Caco-2 (cell line): ENCODE measurements around the gene BBX. TPM values are rescaled to one million over a fixed set of nuclear protein-coding genes. Genes with fewer than 3 reads are reported as not detected.

ENCODE experiments used
- BruUV-seq: library from RNA; stranded (reverse); fragments of 400-500 nt; replicated peaks from 2 replicates; lab custom pipeline; 2021; lab: Mats Ljungman, UMichigan
- CTCF ChIA-PET: fragments of 300-600 bp; sonication (Branson Sonifier 250); formaldehyde crosslinking; loops from one replicate; lab custom pipeline; 2022; ENCODE audit warnings: antibody characterized with exemption; lab: Charles Lee
- POLR2A ChIA-PET: fragments of 300-600 bp; sonication (Branson Sonifier 250); formaldehyde crosslinking; loops from one replicate; lab custom pipeline; 2022; ENCODE audit warnings: antibody characterized with exemption; lab: Charles Lee
- DNase-seq, 2 experiments: peaks; one replicate each; pipeline versions ENCODE4 v3.0.0 to v3.0.0-alpha.2; 2020 to 2022
- H3K27me3 ChIP-seq: replicated peaks from 2 replicates; pipeline ENCODE4 v1.6.0; 2011; ENCODE audit warnings: low read length; ENCODE audit not compliant: control insufficient read depth, insufficient read depth
- H3K36me3 ChIP-seq: 2 replicates; pipeline ENCODE4 v1.5.1; 2011; ENCODE audit warnings: low read length; ENCODE audit not compliant: control insufficient read depth, insufficient read depth
- H3K4me1 ChIP-seq: fragments of 250-450 bp; sonication (Bioruptor Pico); 2 replicates; pipeline ENCODE4 v1.5.1; 2020; ENCODE audit warnings: mild to moderate bottlenecking
- H3K4me3 ChIP-seq: 2 replicates; pipeline ENCODE4 v1.5.1; 2011; ENCODE audit warnings: low read depth, mild to moderate bottlenecking, control low read depth, low read length
- H3K9me3 ChIP-seq: fragments of 250-450 bp; sonication (Bioruptor Pico); 2 replicates; pipeline ENCODE4 v1.5.1; 2020; ENCODE audit warnings: mild to moderate bottlenecking, moderate library complexity
- H3K27ac Mint-ChIP-seq: one replicate; pipeline ENCODE4 v1.8.0; 2022; ENCODE audit warnings: mixed read lengths; ENCODE audit not compliant: unreplicated experiment
- H3K27me3 Mint-ChIP-seq: one replicate; pipeline ENCODE4 v1.8.0; 2022; ENCODE audit warnings: mixed read lengths; ENCODE audit not compliant: insufficient read depth, unreplicated experiment
- H3K36me3 Mint-ChIP-seq: one replicate; pipeline ENCODE4 v1.8.0; 2022; ENCODE audit warnings: mild to moderate bottlenecking, mixed read lengths; ENCODE audit not compliant: insufficient read depth, unreplicated experiment
- H3K4me1 Mint-ChIP-seq: one replicate; pipeline ENCODE4 v1.8.0; 2022; ENCODE audit warnings: low read depth, mixed read lengths; ENCODE audit not compliant: unreplicated experiment
- H3K4me3 Mint-ChIP-seq: one replicate; pipeline ENCODE4 v1.8.0; 2022; ENCODE audit warnings: mild to moderate bottlenecking, moderate library complexity, mixed read lengths; ENCODE audit not compliant: unreplicated experiment
- H3K9me3 Mint-ChIP-seq: one replicate; pipeline ENCODE4 v1.8.0; 2022; ENCODE audit warnings: mixed read lengths; ENCODE audit not compliant: unreplicated experiment
- CTCF ChIP-seq, 2 experiments: fragments of 200-600 bp in 1 of 2; IDR thresholded peaks; 1 replicate in 1 of 2; 2 replicates in 1 of 2; pipeline versions ENCODE4 v1.5.1 to v1.8.0; 2011 to 2022; ENCODE audit warnings: antibody characterized with exemption in 1 of 2, control low read depth in 1 of 2, inconsistent platforms in 1 of 2, low read depth in 1 of 2, low read length in 1 of 2, mild to moderate bottlenecking in 1 of 2, moderate library complexity in 1 of 2; ENCODE audit not compliant: insufficient read depth in 1 of 2, severe bottlenecking in 1 of 2, unreplicated experiment in 1 of 2
- intact Hi-C: fragments of 100-400 bp; cut with micrococcal nuclease; formaldehyde crosslinking; loops from one replicate; pipeline ENCODE4 v1.10.0; 2022; ENCODE audit not compliant: unreplicated experiment
- total RNA-seq: library from RNA; stranded (reverse); gene quantifications from 2 replicates; pipeline ENCODE4 v1.2.3, GENCODE V29; 2022

BBX gene
- total RNA-seq, 1 experiment from 2014 or later: 2.6 TPM

GRCh38 chr3:107633327-107634098, 110.8 kb downstream of the BBX start:
- no peaks in the 10 kb centered on the region for H3K27me3 ChIP-seq
- no peak overlapping the region for H3K4me3 ChIP-seq
- no peaks in the 10 kb centered on the region for H3K36me3 Mint-ChIP-seq
- H3K27me3 Mint-ChIP-seq: no peaks in the 10 kb centered on the region
- no TSS peak for BruUV-seq
- no peaks in the 10 kb centered on the region for H3K9me3 ChIP-seq
- no peak for TF ChIP-seq CTCF (IDR thresholded peaks at IDR 0.05; ENCODE audit: insufficient read depth in 1 of 2, low read depth in 1 of 2, low read length in 1 of 2, severe bottlenecking in 1 of 2, unreplicated experiment in 1 of 2)
- no peak overlapping the region for H3K4me3 Mint-ChIP-seq
- H3K36me3 ChIP-seq: no peaks in the 10 kb centered on the region
- H3K4me1 Mint-ChIP-seq: no peaks in the 10 kb centered on the region
- no peak overlapping the region for H3K27ac Mint-ChIP-seq
- no peak for DNase-seq
- ChIA-PET POLR2A (no interaction called here), CTCF (no interaction called here)
- intact Hi-C loops: no loop called here
- no peaks in the 10 kb centered on the region for H3K9me3 Mint-ChIP-seq
- H3K4me1 ChIP-seq: no peaks in the 10 kb centered on the region

GRCh38 chr3:107634099-107634489, 111.3 kb downstream of the BBX start:
- Mint-ChIP-seq H3K27me3 (no peaks in the 10 kb centered on the region), H3K4me1 (no peaks in the 10 kb centered on the region), H3K36me3 (no peaks in the 10 kb centered on the region), H3K9me3 (no peaks in the 10 kb centered on the region), H3K27ac (no peak overlapping the region), H3K4me3 (no peak overlapping the region)
- Histone ChIP-seq H3K36me3 (no peaks in the 10 kb centered on the region), H3K27me3 (no peaks in the 10 kb centered on the region), H3K4me3 (no peak overlapping the region), H3K9me3 (no peaks in the 10 kb centered on the region), H3K4me1 (no peaks in the 10 kb centered on the region)
- TF ChIP-seq CTCF (IDR thresholded peaks at IDR 0.05; ENCODE audit: insufficient read depth in 1 of 2, low read depth in 1 of 2, low read length in 1 of 2, severe bottlenecking in 1 of 2, unreplicated experiment in 1 of 2): no peak
- ChIA-PET CTCF (no interaction called here), POLR2A (no interaction called here)
- no TSS peak for BruUV-seq
- intact Hi-C loops: no loop called here
- DNase-seq: no peak

GRCh38 chr3:107637416-107638183, 114.8 kb downstream of the BBX start:
- H3K4me1 ChIP-seq: no peaks in the 10 kb centered on the region
- Mint-ChIP-seq H3K27me3 (peaks cover 5% of the 10 kb centered on the region), H3K36me3 (no peaks in the 10 kb centered on the region), H3K4me3 (no peak overlapping the region), H3K4me1 (no peaks in the 10 kb centered on the region), H3K27ac (no peak overlapping the region), H3K9me3 (no peaks in the 10 kb centered on the region)
- intact Hi-C loops: no loop called here
- ChIA-PET POLR2A (no interaction called here), CTCF (no interaction called here)
- no peaks in the 10 kb centered on the region for H3K36me3 ChIP-seq
- no peak for DNase-seq
- no peak overlapping the region for H3K4me3 ChIP-seq
- TF ChIP-seq CTCF (IDR thresholded peaks at IDR 0.05; ENCODE audit: insufficient read depth in 1 of 2, low read depth in 1 of 2, low read length in 1 of 2, severe bottlenecking in 1 of 2, unreplicated experiment in 1 of 2): no peak
- no TSS peak for BruUV-seq
- no peaks in the 10 kb centered on the region for H3K27me3 ChIP-seq
- no peaks in the 10 kb centered on the region for H3K9me3 ChIP-seq
